ENCODE results near the gene NRBP1.

DNA sequence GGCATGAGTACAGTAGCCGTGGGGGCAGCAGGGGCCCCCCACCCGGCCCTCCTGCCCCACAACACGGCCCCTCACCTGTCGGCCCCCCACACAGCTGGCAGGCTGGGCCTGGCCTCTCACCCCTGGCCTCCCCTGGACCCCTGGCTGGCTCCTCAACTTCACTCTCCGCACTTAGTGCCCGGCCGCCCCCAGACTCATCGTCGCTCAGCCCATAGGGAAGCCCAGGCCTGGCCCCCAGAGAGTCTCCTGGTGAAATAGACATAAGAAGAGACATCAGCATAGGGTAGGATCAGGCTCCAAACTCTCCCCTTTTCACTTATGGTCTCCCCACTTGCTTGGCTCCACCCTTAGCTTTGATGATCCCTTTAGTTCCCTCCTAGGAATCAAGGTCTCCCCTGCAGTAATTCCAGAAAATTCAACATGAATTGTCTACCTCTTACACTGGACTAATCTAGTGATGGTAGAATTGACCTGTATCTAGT is 49.6 kb upstream of the NRBP1 start:
- TF ChIP-seq, protein P1, sequence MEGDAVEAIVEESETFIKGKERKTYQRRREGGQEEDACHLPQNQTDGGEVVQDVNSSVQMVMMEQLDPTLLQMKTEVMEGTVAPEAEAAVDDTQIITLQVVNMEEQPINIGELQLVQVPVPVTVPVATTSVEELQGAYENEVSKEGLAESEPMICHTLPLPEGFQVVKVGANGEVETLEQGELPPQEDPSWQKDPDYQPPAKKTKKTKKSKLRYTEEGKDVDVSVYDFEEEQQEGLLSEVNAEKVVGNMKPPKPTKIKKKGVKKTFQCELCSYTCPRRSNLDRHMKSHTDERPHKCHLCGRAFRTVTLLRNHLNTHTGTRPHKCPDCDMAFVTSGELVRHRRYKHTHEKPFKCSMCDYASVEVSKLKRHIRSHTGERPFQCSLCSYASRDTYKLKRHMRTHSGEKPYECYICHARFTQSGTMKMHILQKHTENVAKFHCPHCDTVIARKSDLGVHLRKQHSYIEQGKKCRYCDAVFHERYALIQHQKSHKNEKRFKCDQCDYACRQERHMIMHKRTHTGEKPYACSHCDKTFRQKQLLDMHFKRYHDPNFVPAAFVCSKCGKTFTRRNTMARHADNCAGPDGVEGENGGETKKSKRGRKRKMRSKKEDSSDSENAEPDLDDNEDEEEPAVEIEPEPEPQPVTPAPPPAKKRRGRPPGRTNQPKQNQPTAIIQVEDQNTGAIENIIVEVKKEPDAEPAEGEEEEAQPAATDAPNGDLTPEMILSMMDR (IDR thresholded peaks at IDR 0.05; ENCODE audit: insufficient read depth, low read length), result no peak
- TF ChIP-seq, protein P2, sequence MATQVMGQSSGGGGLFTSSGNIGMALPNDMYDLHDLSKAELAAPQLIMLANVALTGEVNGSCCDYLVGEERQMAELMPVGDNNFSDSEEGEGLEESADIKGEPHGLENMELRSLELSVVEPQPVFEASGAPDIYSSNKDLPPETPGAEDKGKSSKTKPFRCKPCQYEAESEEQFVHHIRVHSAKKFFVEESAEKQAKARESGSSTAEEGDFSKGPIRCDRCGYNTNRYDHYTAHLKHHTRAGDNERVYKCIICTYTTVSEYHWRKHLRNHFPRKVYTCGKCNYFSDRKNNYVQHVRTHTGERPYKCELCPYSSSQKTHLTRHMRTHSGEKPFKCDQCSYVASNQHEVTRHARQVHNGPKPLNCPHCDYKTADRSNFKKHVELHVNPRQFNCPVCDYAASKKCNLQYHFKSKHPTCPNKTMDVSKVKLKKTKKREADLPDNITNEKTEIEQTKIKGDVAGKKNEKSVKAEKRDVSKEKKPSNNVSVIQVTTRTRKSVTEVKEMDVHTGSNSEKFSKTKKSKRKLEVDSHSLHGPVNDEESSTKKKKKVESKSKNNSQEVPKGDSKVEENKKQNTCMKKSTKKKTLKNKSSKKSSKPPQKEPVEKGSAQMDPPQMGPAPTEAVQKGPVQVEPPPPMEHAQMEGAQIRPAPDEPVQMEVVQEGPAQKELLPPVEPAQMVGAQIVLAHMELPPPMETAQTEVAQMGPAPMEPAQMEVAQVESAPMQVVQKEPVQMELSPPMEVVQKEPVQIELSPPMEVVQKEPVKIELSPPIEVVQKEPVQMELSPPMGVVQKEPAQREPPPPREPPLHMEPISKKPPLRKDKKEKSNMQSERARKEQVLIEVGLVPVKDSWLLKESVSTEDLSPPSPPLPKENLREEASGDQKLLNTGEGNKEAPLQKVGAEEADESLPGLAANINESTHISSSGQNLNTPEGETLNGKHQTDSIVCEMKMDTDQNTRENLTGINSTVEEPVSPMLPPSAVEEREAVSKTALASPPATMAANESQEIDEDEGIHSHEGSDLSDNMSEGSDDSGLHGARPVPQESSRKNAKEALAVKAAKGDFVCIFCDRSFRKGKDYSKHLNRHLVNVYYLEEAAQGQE (IDR thresholded peaks at IDR 0.05; ENCODE audit: insufficient replicate concordance, low read depth), result no peak
- no peak for TF ChIP-seq GABPA (IDR thresholded peaks at IDR 0.05; ENCODE audit: low read depth)
- no peak for TF ChIP-seq POLR2AphosphoS5 (IDR thresholded peaks at IDR 0.05; ENCODE audit: low read depth)
- TF ChIP-seq SPI1 (IDR thresholded peaks at IDR 0.05; ENCODE audit: borderline replicate concordance, low read depth), result no peak

Data from HL-60 (cell line).